MM.1S (cell line): ENCODE data around the gene KCNQ5.

Experiments used
- DNase-seq: peaks from one replicate; pipeline ENCODE4 v3.0.0-alpha.2; 2015
- H2AFZ ChIP-seq: fragments of 300-600 bp; sonication (generic); 2 replicates; pipeline ENCODE4 v1.6.0; 2016; ENCODE audit warnings: antibody characterized with exemption, low read length
- H3F3A ChIP-seq: fragments of 300-600 bp; sonication (generic); 2 replicates; pipeline ENCODE4 v1.6.1; 2016; ENCODE audit warnings: mild to moderate bottlenecking, antibody characterized with exemption, low read length, moderate library complexity, mixed read lengths; ENCODE audit not compliant: insufficient read depth
- H3K27ac ChIP-seq: fragments of 300-600 bp; sonication (generic); 2 replicates; pipeline ENCODE4 v1.5.1; 2016; ENCODE audit warnings: mild to moderate bottlenecking, low read length
- H3K27me3 ChIP-seq: fragments of 300-600 bp; sonication (generic); replicated peaks from 2 replicates; pipeline ENCODE4 v1.6.0; 2016; ENCODE audit warnings: low read length; ENCODE audit not compliant: insufficient read depth
- H3K36me3 ChIP-seq: fragments of 300-600 bp; sonication (generic); replicated peaks from 2 replicates; pipeline ENCODE4 v1.6.1; 2016; ENCODE audit warnings: mild to moderate bottlenecking, low read length, mixed read lengths; ENCODE audit not compliant: insufficient read depth
- H3K4me1 ChIP-seq: fragments of 300-600 bp; sonication (generic); 2 replicates; pipeline ENCODE4 v1.6.1; 2016; ENCODE audit warnings: low read length, mixed read lengths
- H3K4me2 ChIP-seq: fragments of 300-600 bp; sonication (generic); 2 replicates; pipeline ENCODE4 v1.6.0; 2016; ENCODE audit warnings: low read depth, low read length
- H3K4me3 ChIP-seq: fragments of 300-600 bp; sonication (generic); 2 replicates; pipeline ENCODE4 v1.5.1; 2016; ENCODE audit warnings: low read length, mixed read lengths
- H3K79me2 ChIP-seq: fragments of 300-600 bp; sonication (generic); 2 replicates; pipeline ENCODE4 v1.6.1; 2016; ENCODE audit warnings: mixed run types, low read length, mixed read lengths
- H3K9ac ChIP-seq: fragments of 300-600 bp; sonication (generic); 2 replicates; pipeline ENCODE4 v1.6.1; 2016; ENCODE audit warnings: low read length, mixed read lengths
- H3K9me2 ChIP-seq: fragments of 300-600 bp; sonication (generic); replicated peaks from 2 replicates; pipeline ENCODE4 v1.6.1; 2016; ENCODE audit warnings: mild to moderate bottlenecking, low read length, mixed read lengths; ENCODE audit not compliant: insufficient read depth
- H3K9me3 ChIP-seq: fragments of 300-600 bp; sonication (generic); replicated peaks from 2 replicates; pipeline ENCODE4 v1.6.1; 2016; ENCODE audit warnings: mild to moderate bottlenecking, low read length, mixed read lengths; ENCODE audit not compliant: insufficient read depth
- H4K20me1 ChIP-seq: fragments of 300-600 bp; sonication (generic); 2 replicates; pipeline ENCODE4 v1.6.1; 2016; ENCODE audit warnings: mild to moderate bottlenecking, low read length, moderate library complexity, mixed read lengths; ENCODE audit not compliant: insufficient read depth
- CTCF ChIP-seq: fragments of 300-600 bp; sonication (generic); IDR thresholded peaks from 2 replicates; pipeline ENCODE4 v1.5.1; 2016; ENCODE audit warnings: antibody characterized with exemption, low read length, mixed read lengths
- EZH2 ChIP-seq: fragments of 300-600 bp; sonication (generic); optimal IDR thresholded peaks from 2 replicates; pipeline ENCODE3; 2017; ENCODE audit warnings: low read depth, mild to moderate bottlenecking, antibody characterized with exemption, low read length, mixed read lengths
- EZH2phosphoT487 ChIP-seq: fragments of 300-600 bp; sonication (generic); IDR thresholded peaks from 2 replicates; pipeline ENCODE4 v1.6.1; 2018; ENCODE audit warnings: antibody characterized with exemption, low read length

KCNQ5 gene

GRCh38 chr6:72740135-72740534 lies 118.3 kb downstream of the KCNQ5 start:
- Histone ChIP-seq H3F3A (no peaks in the 10 kb centered on the region), H2AFZ (no peak overlapping the region), H3K9me2 (no peaks in the 10 kb centered on the region), H3K27ac (no peak overlapping the region), H3K4me2 (no peak overlapping the region), H3K36me3 (no peaks in the 10 kb centered on the region), H3K27me3 (no peaks in the 10 kb centered on the region), H4K20me1 (no peaks in the 10 kb centered on the region), H3K9ac (no peak overlapping the region), H3K4me3 (no peak overlapping the region), H3K79me2 (no peaks in the 10 kb centered on the region; the same call in 1 of the 2 replicates), H3K4me1 (peaks cover 7% of the 10 kb centered on the region), H3K9me3 (no peaks in the 10 kb centered on the region)
- no peak for DNase-seq
- TF ChIP-seq EZH2phosphoT487 (no peak), CTCF (no peak), EZH2 (no peak)

DNA sequence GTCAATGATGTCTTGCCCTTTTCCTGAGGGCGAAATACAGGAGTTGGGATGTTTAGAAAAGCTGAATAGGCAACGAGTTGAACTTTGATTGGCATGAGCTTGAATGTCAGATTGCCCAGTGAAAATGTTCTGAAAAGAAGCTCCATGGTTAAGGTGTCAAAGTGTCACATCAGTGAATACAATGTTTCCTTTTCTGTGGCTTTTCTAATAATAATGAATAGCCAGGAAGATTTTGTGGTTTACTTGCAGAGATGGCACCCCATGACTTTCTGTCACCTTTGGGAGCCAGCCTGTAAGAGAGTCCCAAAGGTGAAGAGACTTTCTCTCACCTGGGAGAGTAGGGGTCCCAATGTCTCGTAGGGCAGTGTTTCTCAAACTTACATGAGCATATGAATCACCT lies 119.2 kb downstream of the KCNQ5 start:
- no peaks in the 10 kb centered on the region for H3K36me3 ChIP-seq
- H3K4me2 ChIP-seq, result no peak overlapping the region
- no peaks in the 10 kb centered on the region for H3K9me2 ChIP-seq
- no peak overlapping the region for H2AFZ ChIP-seq
- TF ChIP-seq EZH2phosphoT487 (no peak), CTCF (no peak), EZH2 (no peak)
- no peaks in the 10 kb centered on the region; the same call in 1 of the 2 replicates for H3K79me2 ChIP-seq
- no peaks in the 10 kb centered on the region for H3F3A ChIP-seq
- DNase-seq, result no peak
- H3K9me3 ChIP-seq, result no peaks in the 10 kb centered on the region
- no peaks in the 10 kb centered on the region for H4K20me1 ChIP-seq
- no peaks in the 10 kb centered on the region for H3K27me3 ChIP-seq
- no peak overlapping the region for H3K27ac ChIP-seq
- no peak overlapping the region for H3K9ac ChIP-seq
- no peak overlapping the region for H3K4me3 ChIP-seq
- peaks cover 7% of the 10 kb centered on the region for H3K4me1 ChIP-seq

DNA sequence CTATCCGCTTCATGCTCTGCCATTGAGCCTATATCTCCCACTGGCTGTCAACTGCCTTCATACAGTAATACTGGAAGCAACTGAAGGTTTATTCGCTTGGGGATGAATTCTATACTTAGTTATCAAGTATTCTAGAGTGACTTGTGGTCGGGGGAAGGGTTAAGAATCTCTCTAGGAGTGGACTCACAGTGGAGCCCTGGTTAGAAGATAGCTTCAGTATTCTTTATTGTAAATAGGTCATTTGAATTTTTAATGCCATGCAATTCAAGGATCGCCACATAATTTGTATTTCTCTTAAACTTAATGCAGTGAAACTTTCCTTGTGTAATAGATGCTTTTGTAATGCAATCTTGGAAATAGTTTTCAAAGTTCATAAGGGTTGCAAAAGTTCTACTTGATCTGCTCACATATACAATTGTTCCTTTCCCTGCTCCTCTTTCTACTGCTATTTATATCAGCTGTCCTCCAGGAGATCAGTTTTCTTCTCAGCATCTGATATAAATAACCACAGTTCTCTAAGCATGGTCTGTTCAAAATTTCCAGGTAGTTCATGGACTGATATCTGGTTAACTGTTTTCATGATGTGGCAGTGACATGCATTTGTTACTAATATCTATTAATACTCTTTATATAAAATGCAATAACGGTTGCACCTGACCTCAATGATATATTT lies 120.3 kb downstream of the KCNQ5 start:
- no peak overlapping the region for H3K4me3 ChIP-seq
- no peaks in the 10 kb centered on the region for H3K9me2 ChIP-seq
- H3K27ac ChIP-seq, result no peak overlapping the region
- H3K36me3 ChIP-seq, result no peaks in the 10 kb centered on the region
- H3K9ac ChIP-seq, result no peak overlapping the region
- no peak overlapping the region for H2AFZ ChIP-seq
- no peaks in the 10 kb centered on the region for H4K20me1 ChIP-seq
- H3K27me3 ChIP-seq, result no peaks in the 10 kb centered on the region
- H3K9me3 ChIP-seq, result no peaks in the 10 kb centered on the region
- no peak for DNase-seq
- H3K4me2 ChIP-seq, result no peak overlapping the region
- TF ChIP-seq EZH2phosphoT487, result no peak
- TF ChIP-seq EZH2, result no peak
- no peak for TF ChIP-seq CTCF
- H3F3A ChIP-seq, result no peaks in the 10 kb centered on the region
- no peaks in the 10 kb centered on the region; the same call in 1 of the 2 replicates for H3K79me2 ChIP-seq
- peaks cover 7% of the 10 kb centered on the region for H3K4me1 ChIP-seq
